GM12872 (cell line): ENCODE results near the gene SGCD.

Experiments used
- CTCF ChIP-seq: IDR thresholded peaks from 3 replicates; pipeline ENCODE4 v1.5.1; 2011; ENCODE audit warnings: low read depth, mild to moderate bottlenecking, low read length, moderate library complexity; ENCODE audit not compliant: insufficient read depth

SGCD gene

GRCh38 chr5:156560002-156560401 is 233.0 kb downstream of the SGCD start:
- TF ChIP-seq CTCF = no peak

DNA sequence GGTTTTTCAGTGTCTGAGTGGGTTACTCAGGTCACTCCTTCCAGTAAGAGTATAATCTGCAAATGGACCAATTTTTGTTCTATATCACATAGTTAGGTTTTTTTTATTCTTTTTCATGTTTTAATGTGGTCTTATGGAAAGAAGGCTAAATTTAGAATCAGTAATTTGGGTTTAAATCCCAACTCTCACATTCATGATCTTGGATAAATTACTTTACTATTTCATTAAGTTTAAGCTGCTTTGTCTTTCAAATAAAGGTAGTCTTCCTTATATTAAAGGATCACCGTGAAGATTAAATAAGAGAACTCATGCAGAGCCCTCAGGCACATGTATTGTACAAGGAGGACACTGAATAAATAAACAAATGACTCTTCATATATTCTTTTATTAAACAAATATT is 234.7 kb downstream of the SGCD start:
- TF ChIP-seq CTCF = no peak

- no peak for TF ChIP-seq CTCF
Observed at GRCh38 chr5:156570615-156571014, 243.7 kb downstream of the SGCD start.

DNA sequence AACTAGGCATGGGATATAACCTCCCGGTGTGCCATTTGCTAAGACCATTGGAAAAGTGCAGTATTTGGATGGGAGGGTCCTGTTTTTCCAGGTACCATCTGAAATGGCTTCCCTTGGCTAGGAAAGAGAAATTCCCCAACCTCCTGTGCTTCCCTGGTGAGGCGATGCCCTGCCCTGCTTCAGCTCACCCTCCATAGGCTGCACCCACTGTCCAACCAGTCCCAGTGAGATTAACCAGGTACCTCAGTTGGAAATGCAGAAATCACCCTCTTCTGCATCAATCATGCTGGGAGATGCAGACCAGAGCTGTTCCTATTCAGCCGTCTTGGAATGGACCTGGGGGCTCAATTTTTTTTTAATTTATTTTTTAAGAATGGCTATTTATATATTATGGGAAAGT is 254.8 kb downstream of the SGCD start:
- no peak for TF ChIP-seq CTCF

DNA sequence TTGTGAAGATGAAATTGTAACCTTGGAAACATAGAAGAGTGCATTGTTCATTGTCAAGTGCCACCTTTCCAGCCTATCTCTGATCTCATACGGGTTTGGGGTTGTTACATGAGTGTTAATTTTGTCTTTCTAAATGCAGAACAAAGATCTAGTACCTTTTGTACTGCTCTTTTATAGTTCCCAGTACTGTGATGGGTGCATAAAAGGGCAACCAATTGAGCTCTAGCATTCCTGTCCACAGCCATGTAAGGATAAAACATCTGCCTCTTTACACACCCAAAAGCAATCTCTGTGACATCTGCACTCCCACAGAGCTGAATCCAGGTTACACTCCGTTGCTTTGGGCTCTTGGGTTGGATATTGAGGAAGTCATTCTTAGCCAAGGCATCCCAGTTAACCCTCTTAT is 255.2 kb downstream of the SGCD start:
- no peak for TF ChIP-seq CTCF

DNA sequence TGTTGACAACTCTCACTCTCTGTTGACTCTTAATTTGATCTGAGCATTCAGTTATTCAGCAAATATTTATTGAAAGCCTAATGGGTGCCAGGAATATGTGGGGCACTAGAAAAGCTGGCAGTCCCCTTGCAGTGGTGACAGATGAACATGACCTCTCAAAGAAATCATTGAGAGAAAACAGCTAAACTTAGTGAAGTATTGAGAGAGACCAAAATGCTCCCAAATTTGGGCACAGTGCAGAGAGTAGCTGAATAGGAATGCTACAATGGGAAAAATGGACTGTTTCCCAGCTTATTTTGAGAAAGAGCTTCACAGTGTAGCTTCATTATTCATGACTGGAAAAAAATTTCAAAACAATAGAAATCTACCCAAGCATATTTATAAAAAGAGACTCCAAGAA is 257.9 kb downstream of the SGCD start:
- no peak for TF ChIP-seq CTCF

- no peak for TF ChIP-seq CTCF
Observed at GRCh38 chr5:156585999-156586398, 259.0 kb downstream of the SGCD start.

DNA sequence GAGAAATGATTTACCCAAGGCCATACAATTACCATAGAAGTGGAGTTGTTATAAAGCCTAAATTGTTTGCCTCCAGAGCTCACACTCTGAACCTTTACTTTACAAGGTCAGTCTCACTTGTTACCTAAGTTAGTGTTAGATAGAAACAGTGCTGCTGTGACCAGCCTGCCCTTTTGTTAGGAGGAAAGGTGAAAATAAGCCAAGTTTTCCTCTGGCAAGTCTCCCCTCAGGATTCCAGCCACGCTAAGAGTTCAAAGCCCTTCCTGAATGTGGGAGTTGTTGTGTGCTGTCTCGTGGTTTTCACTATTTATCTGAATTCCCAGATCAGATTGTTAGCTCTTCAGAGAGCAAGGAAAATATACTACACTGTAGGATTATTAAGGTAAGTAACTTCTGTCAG is 260.0 kb downstream of the SGCD start:
- no peak for TF ChIP-seq CTCF
